G401 (cell line): ENCODE measurements around the gene FGF21. TPM values are rescaled to one million over a fixed set of nuclear protein-coding genes. Genes with fewer than 3 reads are reported as not detected.
"Not testable (repeated sequence)": the region's sequence is repeated elsewhere in the genome, so short reads cannot be mapped to it uniquely, and the experiment has no call there.

ENCODE experiments used
- DNase-seq: peaks from one replicate; pipeline ENCODE4 v3.0.0-alpha.2; 2015; ENCODE audit warnings: low spot score
- in situ Hi-C: cut with HindIII; loops from 2 replicates; pipeline ENCODE4 v1.10.0; 2016; ENCODE audit warnings: low sequenced_read_pairs, mixed read lengths
- total RNA-seq: library from RNA; depleted of rRNA; stranded (reverse); fragments of >200 nt; shearing (Covaris generic); gene quantifications from 2 replicates; pipeline ENCODE4 v1.2.3, GENCODE V29; 2014; rRNA removed

Gene FGF21
- total RNA-seq: not detected in 2 replicates

- no peak for DNase-seq
- in situ Hi-C loops: no loop called here
Observed at GRCh38 chr19:48755084-48755641, at the start of gene FGF21. TSS of gene FGF21 (plus strand) at chr19:48755524. CDS start at chr19:48756237, 713 bp downstream.

DNA sequence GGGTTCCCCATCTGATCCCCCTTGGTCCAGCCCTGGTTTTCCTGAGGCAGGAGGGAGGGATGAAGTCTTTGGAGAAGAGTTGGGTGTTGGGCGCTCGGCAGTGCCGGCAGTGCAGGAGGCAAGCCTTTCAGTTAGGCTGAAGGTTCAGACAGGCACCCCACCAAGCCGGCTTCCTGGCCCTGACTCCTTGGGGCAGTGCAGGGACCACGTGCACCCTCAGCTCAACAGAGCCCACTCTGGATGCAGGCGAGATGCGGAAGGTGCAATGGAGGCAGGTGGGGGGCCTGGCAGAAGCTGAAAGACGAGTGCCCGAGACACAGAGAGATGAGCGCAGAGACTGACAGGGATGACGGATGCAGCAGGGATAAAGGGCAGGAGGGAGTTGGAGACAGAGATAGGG lies 46.9 kb upstream of the FGF21 start:
- in situ Hi-C loops: no loop called here
- no peak for DNase-seq

DNA sequence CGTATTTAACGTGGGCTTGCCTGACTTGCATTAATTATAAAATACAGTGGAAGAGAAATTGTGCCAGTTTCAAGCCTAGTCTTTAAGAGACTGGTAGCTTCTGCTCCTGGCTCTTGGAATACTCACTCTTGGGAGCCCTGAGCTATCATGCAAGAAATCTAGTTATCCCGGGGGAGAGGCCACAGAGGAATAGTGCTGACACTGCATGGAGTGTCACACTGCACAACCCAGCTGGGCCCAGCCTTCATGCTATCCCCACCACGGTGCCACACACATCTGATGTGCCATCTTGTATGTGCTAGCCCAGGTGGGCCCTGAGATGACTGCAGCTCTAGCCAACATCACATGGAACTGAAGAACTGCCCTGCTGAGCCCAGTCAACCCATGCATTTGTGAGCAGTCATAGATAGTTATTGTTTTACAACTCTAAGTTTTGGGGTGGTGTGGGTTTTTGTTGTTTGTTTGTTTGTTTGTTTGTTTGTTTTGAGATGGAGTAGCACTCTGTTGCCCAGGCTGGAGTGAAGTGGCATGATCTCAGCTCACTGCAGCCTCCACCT lies 44.1 kb upstream of the FGF21 start:
- no peak for DNase-seq
- in situ Hi-C loops: no loop called here

DNA sequence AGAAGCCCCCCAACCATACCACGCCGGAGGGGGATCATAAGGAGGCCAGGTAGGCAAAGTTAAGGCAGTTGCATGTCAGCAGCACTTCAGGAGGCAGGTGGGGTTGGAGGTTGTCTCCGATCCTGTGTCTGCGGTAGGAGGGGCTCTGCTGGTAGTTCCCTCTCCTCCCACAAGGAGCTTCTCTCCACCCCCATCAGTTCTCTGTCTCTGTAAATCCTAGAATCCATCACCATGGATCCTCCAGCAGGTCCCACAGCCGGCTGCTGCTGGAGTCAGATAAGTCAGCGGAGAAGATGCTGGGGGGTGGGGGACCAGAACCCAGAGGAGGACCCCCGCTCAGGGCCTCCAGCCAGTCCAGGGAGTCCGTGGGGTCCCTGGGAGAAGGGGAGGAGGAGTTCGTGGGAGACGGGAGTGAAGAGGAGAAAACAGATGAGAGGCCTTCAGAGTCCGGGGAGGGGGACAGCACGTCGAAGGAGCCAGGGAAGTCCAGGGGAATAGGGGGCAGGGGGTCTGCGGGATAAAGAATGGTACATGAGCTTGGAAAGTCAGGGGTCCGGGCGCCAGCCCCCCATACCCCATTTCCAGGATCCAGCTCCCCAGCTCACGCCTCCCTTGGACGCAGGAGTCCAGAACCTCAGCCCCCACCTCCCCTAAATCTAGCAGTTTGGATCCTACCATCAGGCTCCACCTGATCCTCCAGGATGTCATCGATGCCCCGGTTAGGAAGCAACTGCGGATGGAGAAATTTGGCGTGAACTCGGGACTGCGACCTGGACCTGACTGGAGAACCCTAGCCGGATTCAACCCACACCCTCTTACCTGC lies 42.1 kb upstream of the FGF21 start:
- peak; percentile 43 for DNase-seq
- in situ Hi-C loops: no loop called here

DNA sequence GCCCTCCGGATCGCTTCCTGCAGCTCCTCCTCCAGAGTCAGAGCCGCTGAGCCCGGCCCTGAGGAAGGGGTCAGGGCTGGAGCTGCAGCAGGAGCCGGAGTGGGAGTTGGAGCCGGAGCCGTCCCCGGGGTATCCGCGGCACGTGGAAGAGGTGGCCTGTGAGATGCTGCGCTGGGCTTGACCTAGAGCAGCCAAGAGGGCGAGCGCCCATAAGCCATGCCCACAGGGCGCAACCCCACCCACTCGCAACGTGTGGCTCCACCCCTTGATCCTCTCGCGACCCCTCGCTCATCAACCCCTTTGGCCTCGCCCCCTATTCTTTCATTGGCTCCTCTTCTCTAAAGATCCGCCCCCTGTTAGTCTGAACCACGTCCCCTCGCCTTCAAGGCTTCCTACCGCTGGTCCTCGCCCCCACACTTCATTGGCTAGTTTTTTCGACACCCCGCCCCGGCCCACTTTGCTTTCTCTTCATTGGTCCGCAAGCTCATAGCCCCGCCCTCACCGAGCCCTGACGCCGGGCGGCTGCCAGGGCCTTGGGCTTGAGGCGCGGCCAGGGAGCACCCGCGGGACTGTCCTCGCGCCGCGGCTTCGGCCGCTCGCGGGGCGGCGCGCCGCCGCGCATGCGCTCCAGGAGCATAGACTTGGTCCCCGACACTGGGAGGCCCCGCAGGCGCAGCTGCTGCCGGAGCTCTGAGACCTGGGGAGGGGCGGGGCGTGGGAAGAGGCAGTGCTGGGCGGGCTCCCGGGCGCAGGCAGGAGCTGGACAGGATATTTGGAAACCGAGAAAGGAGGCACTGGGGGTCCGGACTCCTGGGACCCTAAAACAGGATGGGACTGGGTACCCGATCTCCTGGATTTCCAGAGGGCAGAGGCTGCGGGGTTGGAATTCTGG lies 41.2 kb upstream of the FGF21 start:
- in situ Hi-C loops: no loop called here
- peak; percentile 100 for DNase-seq

DNA sequence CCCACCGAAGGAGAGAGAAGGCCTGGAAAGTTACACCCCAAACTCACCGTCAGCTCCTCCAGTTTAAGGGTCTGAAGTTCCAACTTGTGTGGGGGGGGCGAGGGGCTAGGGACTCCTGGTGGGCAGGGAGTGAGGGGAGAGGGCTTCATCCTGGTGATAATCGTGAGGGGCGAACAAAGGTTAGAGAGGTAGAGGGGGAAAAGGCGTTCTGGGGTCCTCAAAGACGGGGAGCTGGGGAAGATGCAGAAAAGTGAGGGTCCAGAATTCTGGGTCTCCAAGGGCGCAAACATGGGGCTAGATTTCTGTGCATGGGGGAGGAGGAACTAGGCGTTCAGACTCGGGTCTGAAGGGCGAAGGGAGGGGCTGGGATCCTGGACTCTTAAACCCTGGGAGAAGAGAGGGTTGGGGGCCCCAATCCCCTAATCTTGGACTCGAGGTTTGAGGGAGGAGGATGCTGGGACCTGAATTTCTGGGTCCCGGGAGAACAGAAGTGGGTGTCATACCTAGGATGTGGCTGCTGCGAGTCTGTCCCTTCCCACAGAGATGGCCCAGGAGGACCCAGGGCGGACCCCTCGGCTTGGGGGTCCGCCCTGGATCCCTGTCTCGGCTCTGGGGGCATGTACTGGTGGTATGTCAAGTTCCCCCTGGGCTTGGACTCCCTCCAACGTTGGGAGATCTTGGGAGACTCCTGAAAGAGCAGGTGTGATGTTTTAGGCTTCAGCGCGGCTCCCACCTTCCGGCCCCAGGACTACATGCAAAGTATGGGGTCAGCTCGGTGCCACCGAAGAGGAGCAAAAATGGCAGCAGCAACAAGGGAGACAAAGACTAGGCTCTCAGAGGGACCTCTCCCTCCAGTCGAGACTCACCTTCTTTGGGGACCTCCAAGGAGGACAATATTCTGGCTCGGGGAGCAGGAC lies 40.3 kb upstream of the FGF21 start:
- in situ Hi-C loops: no loop called here
- DNase-seq: peak; percentile 21

- in situ Hi-C loops: no loop called here
- peak; percentile 53 for DNase-seq
Observed at GRCh38 chr19:48715681-48716171, 39.6 kb upstream of the FGF21 start.

DNA sequence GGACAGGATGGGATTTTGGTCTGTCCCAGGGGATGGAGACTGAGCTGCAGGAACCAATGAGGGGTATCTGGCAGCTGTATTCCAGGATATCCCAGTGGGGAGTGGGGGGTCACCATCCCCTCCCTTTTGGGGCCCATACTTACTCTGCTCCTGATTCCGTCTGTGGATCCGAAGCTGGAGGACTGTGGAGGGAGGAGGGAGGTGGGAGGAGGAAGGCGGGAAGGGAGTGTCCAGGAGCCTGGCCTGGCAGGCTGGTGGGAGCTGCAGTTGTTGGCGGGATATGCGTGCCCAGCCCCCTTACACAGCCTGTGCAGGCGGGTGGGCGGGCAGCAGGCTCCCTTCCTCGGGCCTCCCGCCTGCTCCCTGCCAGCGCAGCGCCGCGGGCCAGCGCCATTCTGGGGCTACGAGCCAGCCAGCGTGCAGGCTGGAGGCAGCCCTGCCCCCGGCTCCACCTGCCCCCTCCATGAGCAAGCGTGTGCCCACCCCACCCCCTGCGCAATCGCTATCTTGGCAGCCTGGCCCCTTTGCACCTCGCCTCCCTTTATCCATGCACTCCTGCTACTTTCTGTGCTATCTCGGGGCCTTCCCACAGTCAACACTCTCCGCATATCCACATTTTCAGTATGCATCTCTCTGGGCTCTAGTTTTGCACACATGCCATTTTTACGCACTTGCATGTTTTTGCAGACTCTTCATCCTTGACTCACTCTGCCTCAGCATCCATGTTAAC lies 38.6 kb upstream of the FGF21 start:
- in situ Hi-C loops: no loop called here
- DNase-seq: peak; percentile 83

- DNase-seq, in situ Hi-C loops: not testable (repeated sequence)
Observed at GRCh38 chr19:48718106-48718505, 37.2 kb upstream of the FGF21 start.

- DNase-seq: no peak
- in situ Hi-C loops: no loop called here
Observed at GRCh38 chr19:48718711-48719231, 36.6 kb upstream of the FGF21 start.

GRCh38 chr19:48719263-48720171 lies 35.8 kb upstream of the FGF21 start, which contains the start of gene MAMSTR:
TSS of gene MAMSTR (minus strand) at chr19:48719725. CDS start at chr19:48719031, 694 bp downstream.
- in situ Hi-C loops: no loop called here

DNA sequence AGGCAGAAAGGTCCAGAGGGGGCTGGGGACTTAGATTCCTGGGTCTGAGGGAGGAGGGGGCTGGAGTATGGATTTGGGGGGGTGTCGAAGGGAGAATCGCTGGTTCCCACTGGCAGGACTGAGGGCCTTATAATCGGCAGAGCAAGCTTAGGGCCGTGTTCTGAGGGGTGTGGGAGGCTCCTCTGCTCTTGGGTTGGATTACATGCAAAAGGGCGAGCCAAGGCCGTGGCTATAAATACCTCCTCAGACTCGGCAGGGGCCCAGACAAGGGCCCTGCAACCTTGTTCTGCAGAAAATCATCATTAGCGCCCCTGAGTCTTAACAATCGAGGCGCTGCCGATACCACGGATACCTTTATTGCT lies 35.1 kb upstream of the FGF21 start:
- in situ Hi-C loops: no loop called here

More at GRCh38 chr19:48719263-48720171, 35.8 kb upstream of the FGF21 start, which contains the start of gene MAMSTR:
- no peak for DNase-seq

GRCh38 chr19:48720613-48721296 lies 34.6 kb upstream of the FGF21 start:
- DNase-seq: peak; percentile 100
- in situ Hi-C loops: no loop called here

More for the DNA sequence above, 35.1 kb upstream of the FGF21 start:
- DNase-seq: no peak

DNA sequence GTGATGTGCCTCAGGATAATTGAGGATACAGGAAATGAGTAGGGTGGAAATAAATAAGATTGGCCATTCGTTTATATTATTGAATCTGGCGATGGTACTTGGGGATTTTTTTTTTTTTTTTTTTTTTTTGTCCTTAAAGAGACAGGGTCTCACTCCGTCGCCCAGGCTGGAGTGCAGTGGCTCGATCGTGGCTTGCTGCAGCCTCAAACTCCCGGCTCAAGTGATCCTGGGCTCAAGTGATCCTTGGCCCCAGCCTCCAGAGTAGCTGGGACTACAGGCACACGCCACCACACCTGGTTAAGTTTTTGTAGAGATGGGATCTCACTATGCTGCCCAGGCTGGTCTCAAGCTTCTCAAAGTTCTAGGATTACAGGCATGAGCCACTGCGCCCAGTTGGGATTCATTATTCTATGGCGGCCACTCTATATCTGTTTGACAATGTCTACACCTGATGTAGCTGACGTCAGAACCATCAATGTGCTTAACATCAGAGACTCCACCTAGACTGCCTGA lies 33.1 kb upstream of the FGF21 start:
- in situ Hi-C loops: no loop called here
- DNase-seq: no peak
